HG03378 (cell line): ENCODE data around the gene DTNA.
"Not testable (repeated sequence)": the region's sequence is repeated elsewhere in the genome, so short reads cannot be mapped to it uniquely, and the experiment has no call there.

Experiments used
- ATAC-seq: cut with Tn5 transposase; IDR thresholded peaks from one replicate; pipeline ENCODE4 v1.9.1; 2021; ENCODE audit warnings: mild to moderate bottlenecking, moderate library complexity; ENCODE audit not compliant: unreplicated experiment

The DTNA gene

GRCh38 chr18:34887881-34888580 lies 177.9 kb downstream of the DTNA start:
- ATAC-seq = no peak

GRCh38 chr18:34890486-34891085 lies 180.5 kb downstream of the DTNA start:
- no peak for ATAC-seq

GRCh38 chr18:34892379-34892778 lies 182.3 kb downstream of the DTNA start:
- ATAC-seq = no peak

DNA sequence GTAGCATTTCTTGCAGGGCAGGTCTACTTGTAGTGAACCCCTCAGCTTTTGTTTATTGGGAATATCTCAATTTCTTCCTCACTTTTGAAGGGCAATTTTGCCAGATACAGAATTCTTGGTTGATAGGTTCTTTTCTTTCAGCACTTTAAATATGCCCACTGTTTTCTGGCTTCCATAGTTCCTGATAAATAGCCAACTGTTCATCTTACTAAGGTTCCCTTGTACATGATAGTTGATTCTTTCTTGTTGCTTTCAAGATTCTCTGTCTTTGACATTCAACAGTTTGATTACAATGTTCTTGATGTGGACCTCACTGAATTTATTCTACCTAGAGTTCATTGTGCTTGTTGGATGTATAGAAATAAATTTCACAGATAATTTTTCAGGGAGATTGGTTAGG lies 183.1 kb downstream of the DTNA start:
- no peak for ATAC-seq

GRCh38 chr18:34901299-34901698 lies 191.2 kb downstream of the DTNA start:
- ATAC-seq = no peak

- ATAC-seq = no peak
Measured at GRCh38 chr18:34904994-34905393, 194.9 kb downstream of the DTNA start.

DNA sequence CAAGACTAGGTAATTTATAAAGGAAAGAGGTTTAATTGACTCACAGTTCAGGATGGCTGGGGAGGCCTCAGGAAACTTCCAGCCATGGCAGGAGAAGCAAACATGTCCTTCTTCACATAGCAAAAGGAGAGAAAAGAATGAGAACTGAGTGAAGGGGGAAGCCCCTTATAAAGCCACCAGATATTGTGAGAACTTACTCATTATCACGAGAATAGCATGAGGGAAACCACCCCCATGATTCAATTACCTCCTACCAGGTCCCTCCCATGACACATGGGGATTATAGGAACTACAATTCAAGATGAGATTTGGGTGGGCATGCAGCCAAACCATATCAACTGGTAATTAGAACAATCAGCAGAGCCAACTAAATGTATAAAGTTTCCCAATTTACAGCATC lies 196.9 kb downstream of the DTNA start:
- not testable (repeated sequence) for ATAC-seq

DNA sequence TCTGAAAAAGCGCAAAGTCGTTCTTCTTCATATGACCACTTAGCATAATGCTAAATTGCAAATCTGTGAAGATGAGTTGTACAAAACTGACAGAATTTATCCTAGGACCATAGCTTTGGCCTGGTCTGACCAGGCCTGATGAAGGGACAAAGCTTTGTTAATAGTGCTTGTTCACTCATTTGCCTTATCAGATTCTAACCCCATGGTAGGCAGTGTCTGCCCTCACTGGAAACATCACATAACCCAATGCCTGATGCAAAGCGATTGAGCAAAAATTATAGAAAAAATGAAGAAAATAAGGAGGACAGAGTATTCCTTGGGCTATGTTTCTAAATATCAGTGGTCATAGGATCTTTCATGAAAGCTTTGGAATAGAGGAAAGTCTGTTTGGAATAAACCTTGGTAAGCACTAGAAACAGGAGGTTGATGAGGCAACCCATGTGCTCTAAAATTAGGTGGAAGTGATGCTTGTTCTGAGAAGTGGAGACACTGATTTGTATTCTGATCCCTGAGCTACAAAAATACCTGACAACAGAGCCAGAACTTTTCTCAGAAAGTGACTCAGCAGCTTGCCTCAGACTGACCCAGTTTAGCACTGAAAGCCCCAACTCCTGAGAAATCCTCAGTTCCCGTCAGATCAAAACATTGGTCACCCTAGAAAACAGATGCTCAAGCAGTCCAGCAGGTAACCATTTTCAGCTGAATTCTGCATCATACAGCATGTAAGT lies 199.7 kb downstream of the DTNA start:
- ATAC-seq = no peak

GRCh38 chr18:34911081-34911480 lies 201.0 kb downstream of the DTNA start:
- no peak for ATAC-seq

DNA sequence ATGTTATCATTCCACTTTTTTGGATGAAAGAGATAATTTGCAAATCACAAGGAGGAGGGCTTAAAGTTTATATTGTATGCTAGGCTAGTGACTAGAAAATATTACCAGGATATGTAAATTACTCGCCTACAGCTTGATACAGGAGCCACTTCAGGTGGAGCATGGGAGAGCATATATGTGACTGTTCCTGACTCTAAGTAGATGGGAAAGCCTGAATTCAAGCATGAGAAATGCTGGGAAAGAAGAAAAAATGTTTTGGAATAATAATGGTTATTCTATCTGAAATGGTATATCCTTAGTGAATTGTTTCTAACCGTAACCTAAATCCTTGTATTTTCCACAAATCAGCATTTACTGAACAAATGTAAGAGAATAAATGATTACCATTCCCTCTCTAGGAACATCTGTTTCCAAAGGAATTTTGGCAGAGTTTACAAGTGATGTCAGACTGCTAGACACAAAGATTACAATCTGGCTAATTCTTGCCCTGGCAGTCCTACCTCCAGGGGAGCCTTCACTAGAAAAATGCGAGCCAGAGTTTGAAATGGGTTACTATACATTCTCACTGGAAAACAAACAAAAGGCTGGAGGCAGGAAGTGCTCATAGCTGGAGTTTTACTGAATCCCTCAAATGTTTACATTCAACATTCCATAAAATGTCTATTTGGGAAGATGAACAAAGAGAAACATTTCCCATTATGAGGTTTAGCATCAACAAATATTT lies 201.7 kb downstream of the DTNA start:
- ATAC-seq = no peak

GRCh38 chr18:34913837-34914661 lies 204.0 kb downstream of the DTNA start:
- ATAC-seq = no peak

DNA sequence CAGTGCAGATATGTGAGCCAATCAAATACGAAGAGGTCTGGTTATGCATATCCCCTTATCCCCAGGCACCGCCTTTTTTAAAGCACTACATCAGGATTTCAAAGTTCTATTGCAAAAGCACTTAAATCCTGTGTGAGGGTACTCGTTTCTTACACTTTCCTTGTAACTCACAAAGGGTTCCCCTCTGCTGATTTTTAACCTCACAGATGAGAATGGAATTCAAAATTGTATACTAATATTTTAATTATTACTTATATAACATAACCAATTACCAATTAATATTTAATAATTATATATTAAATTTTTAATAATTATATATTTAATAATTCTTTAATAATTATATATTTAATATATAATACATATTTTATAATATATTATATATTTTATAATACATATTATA lies 204.9 kb downstream of the DTNA start:
- no peak for ATAC-seq

GRCh38 chr18:34916539-34916938 lies 206.4 kb downstream of the DTNA start:
- not testable (repeated sequence) for ATAC-seq

GRCh38 chr18:34918856-34919255 lies 208.8 kb downstream of the DTNA start:
- no peak for ATAC-seq

DNA sequence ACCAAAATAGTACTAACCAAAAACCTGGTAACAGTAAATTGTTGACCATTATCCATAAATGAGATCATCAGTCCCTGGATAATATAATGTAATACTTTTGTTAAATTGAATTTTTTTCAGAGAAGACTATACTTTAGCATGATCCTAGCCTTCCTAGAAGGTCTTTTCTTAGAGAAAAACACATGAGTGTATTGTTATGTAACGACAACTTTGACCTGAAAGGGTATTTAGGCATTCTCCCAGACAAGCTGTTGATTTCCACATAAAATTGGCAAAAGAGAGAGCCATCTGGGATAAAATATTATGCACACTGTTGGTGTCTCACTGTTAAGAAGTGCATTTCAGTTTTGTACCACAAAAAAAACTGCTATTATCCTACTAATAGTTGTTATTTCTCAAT lies 211.1 kb downstream of the DTNA start:
- no peak for ATAC-seq

DNA sequence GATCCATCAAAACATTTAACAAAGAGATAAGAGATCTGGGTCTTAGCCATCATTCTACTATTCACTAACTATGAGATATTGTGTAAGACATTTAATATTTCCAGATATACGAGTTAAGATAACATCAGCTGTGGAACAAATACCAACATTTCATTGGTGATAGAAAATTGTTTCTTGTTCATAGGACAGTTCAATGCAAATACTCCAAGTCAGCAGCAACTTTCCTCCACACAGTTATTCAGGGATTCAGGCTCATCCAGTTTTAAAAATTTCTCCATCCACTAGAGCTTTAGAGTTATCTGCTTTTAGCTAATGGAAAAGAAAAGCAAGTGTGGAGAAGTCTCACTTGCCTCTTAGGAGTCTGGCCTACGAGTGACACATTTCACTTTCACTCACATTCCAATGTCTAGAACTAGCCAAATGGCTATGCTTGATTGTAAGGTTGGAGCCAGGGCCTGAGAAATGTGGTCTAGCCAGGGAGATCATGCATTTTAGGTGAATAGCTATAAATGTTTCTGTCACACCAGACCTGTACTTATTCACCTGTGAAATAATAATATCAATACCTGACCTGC lies 211.8 kb downstream of the DTNA start:
- ATAC-seq = no peak

DNA sequence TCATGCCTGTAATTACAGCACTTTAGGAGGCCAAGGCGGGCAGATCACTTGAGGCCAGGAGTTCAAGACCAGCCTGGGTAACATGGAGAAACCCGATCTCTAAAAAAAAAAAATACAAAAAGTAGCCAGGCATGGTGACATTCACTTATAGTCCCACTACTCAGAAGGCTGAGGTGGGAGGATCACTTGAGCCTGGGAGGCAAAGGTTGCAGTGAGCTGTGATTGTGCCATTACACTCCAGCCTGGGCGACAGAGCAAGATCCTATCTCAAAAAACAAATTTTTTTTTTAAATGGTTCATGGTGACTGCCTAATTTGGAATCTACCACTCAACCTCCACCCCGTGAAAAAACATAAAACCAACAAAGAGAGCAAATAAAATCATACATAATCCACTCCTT lies 212.5 kb downstream of the DTNA start:
- ATAC-seq = not testable (repeated sequence)

DNA sequence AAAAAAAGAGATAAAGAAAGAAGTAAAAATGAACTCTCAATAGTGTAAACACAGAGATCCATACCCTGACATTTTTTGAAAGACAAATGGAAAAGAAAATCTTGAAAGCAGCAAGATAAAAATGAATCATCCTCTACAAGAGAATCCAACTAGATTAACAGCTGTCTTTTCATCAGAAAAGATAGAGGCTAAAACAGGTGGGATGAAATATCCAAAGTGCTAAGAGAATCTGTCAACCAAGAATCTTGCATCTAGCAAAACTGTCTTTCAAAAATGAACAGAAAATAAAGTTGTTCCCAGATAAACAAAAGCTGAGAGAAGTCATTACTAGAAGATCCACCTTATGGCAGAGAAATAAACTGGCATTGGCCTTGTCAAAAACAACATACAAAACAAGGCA lies 213.8 kb downstream of the DTNA start:
- no peak for ATAC-seq

- ATAC-seq = no peak
Measured at GRCh38 chr18:34926683-34927082, 216.6 kb downstream of the DTNA start.

- ATAC-seq = no peak
Measured at GRCh38 chr18:34928088-34928753, 218.1 kb downstream of the DTNA start.
